Prostate gland (tissue), 2 donors: ENCODE data around the gene CRYBB2. TPM values are rescaled to one million over a fixed set of nuclear protein-coding genes. Genes with fewer than 3 reads are reported as not detected.

Experiments
- DNase-seq: peaks from one replicate; pipeline ENCODE4 v3.0.0-alpha.2; 2019; ENCODE audit warnings: low spot score
- H3K27ac ChIP-seq, 2 donors: fragments of 200-600 bp; sonication (generic); 2 replicates each; pipeline ENCODE4 v1.5.1; 2017 to 2019
- H3K27me3 ChIP-seq: fragments of 200-600 bp; sonication (generic); replicated peaks from 2 replicates; pipeline ENCODE4 v1.5.1; 2019; ENCODE audit not compliant: insufficient read depth
- H3K36me3 ChIP-seq, 2 donors: fragments of 200-600 bp; sonication (generic); 1 replicate in 1 of 2; 2 replicates in 1 of 2; pipeline versions ENCODE4 v1.5.1 to v1.8.1; 2017 to 2019
- H3K4me1 ChIP-seq: fragments of 200-600 bp; sonication (generic); replicated peaks from 2 replicates; pipeline ENCODE4 v1.5.1; 2019
- H3K4me3 ChIP-seq, 2 donors: fragments of 200-600 bp; sonication (generic); 2 replicates each; pipeline ENCODE4 v1.5.1; 2017 to 2019
- H3K9me3 ChIP-seq: fragments of 200-600 bp; sonication (generic); 2 replicates; pipeline ENCODE4 v1.5.1; 2017
- CTCF ChIP-seq, 4 experiments: fragments of 200-600 bp in 2 of 4; fragments of 450-650 bp in 2 of 4; sonication (generic) in 2 of 4; IDR thresholded peaks; 1 replicate in 3 of 4; 2 replicates in 1 of 4; pipeline ENCODE4 v1.5.1; 2016 to 2019; ENCODE audit warnings: antibody characterized with exemption in 4 of 4, mild to moderate bottlenecking in 2 of 4, moderate library complexity in 2 of 4
- POLR2A ChIP-seq: fragments of 450-650 bp; IDR thresholded peaks from one replicate; pipeline ENCODE4 v1.6.1; 2016; ENCODE audit warnings: antibody characterized with exemption, mild to moderate bottlenecking
- POLR2AphosphoS5 ChIP-seq: sonication (generic); formaldehyde crosslinking; IDR thresholded peaks from one replicate; pipeline ENCODE4 v1.6.1; 2017; ENCODE audit warnings: antibody characterized with exemption
- WGBS: methylation state at CpG from one replicate; pipeline ENCODE4 v1.1.5; 2018; 5-methylcytosine and 5-hydroxymethylcytosine counted together
- intact Hi-C: fragments of 100-400 bp; cut with DNase I; formaldehyde crosslinking; loops from one replicate; pipeline ENCODE4 v1.14.2; 2022
- total RNA-seq, 2 donors: library from RNA; depleted of rRNA; stranded (reverse); fragments of >200 nt; gene quantifications; one replicate each; pipeline ENCODE4 v1.1.0, GENCODE V29; 2016

Gene CRYBB2
- total RNA-seq, 2 donors from 2014 or later, result 1.9 TPM; not detected in 1

- no peaks in the 10 kb centered on the region for H3K4me1 ChIP-seq
- TF ChIP-seq POLR2AphosphoS5 (no peak), CTCF (IDR thresholded peaks at IDR 0.05) (no peak), POLR2A (no peak)
- H3K27me3 ChIP-seq, result no peaks in the 10 kb centered on the region
- no peak within 1 kb of the TSS for H3K4me3 ChIP-seq
- H3K9me3 ChIP-seq, result no peaks in the 10 kb centered on the region
- no peak within 1 kb of the TSS for H3K27ac ChIP-seq
- WGBS, result 68% methylated on average over 17 of the region's 17 CpGs
- no peak for DNase-seq
- intact Hi-C loops, result loop anchor here (5.0 kb wide), 1 partner anchor 572 kb away; no protein-coding TSS in a partner anchor
- H3K36me3 ChIP-seq, result no peaks in the 10 kb centered on the region
These were observed 19.5 kb upstream of the CRYBB2 start, which contains the start of gene CRYBB3 for GRCh38 chr22:25199731-25200520. Gene CRYBB3, plus strand, starts transcription at chr22:25199858. Its CDS starts 1,539 bp downstream, at chr22:25201397.

GRCh38 chr22:25200967-25201366 is 18.5 kb upstream of the CRYBB2 start:
- H3K27me3 ChIP-seq, result no peaks in the 10 kb centered on the region
- intact Hi-C loops, result loop anchor here (5.0 kb wide), 1 partner anchor 571 kb away; no protein-coding TSS in a partner anchor
- DNase-seq, result no peak
- no peak overlapping the region for H3K4me3 ChIP-seq
- no peaks in the 10 kb centered on the region for H3K9me3 ChIP-seq
- 82% methylated on average over 7 of the region's 7 CpGs for WGBS
- no peaks in the 10 kb centered on the region for H3K4me1 ChIP-seq
- TF ChIP-seq CTCF (IDR thresholded peaks at IDR 0.05), result no peak
- no peak for TF ChIP-seq POLR2A
- no peak for TF ChIP-seq POLR2AphosphoS5
- H3K36me3 ChIP-seq, result no peaks in the 10 kb centered on the region
- no peak overlapping the region for H3K27ac ChIP-seq

- DNase-seq, result no peak
- WGBS, result 62% methylated on average over 10 of the region's 10 CpGs
- no peaks in the 10 kb centered on the region for H3K27me3 ChIP-seq
- no peaks in the 10 kb centered on the region for H3K4me1 ChIP-seq
- no peaks in the 10 kb centered on the region for H3K36me3 ChIP-seq
- H3K4me3 ChIP-seq, result no peak overlapping the region
- intact Hi-C loops, result loop anchor here (5.0 kb wide), 1 partner anchor 571 kb away; no protein-coding TSS in a partner anchor
- TF ChIP-seq CTCF (IDR thresholded peaks at IDR 0.05), result no peak
- TF ChIP-seq POLR2AphosphoS5, result no peak
- no peaks in the 10 kb centered on the region for H3K9me3 ChIP-seq
- no peak overlapping the region for H3K27ac ChIP-seq
These were observed 17.7 kb upstream of the CRYBB2 start for GRCh38 chr22:25201557-25202273.

- Histone ChIP-seq H3K4me3 (no peak overlapping the region), H3K27ac (no peak overlapping the region), H3K36me3 (no peaks in the 10 kb centered on the region), H3K4me1 (no peaks in the 10 kb centered on the region), H3K27me3 (no peaks in the 10 kb centered on the region), H3K9me3 (no peaks in the 10 kb centered on the region)
- 59% methylated on average over 15 of the region's 15 CpGs for WGBS
- DNase-seq, result peak; percentile 41
- TF ChIP-seq POLR2AphosphoS5 (no peak), POLR2A (no peak), CTCF (IDR thresholded peaks at IDR 0.05) (peak; percentile 48 to 69 (median 64))
- intact Hi-C loops, result loop anchor here (5.0 kb wide), 1 partner anchor 570 kb away; no protein-coding TSS in a partner anchor
These were observed 17.0 kb upstream of the CRYBB2 start for GRCh38 chr22:25202290-25202921.
